IPS-18c (cell line): ENCODE results near the gene NOC3L.
A peak's percentile ranks its signal among the peaks of the same experiment; 100 is the strongest.
"Not testable (repeated sequence)": the region's sequence is repeated elsewhere in the genome, so short reads cannot be mapped to it uniquely, and the experiment has no call there.

Experiments used
- H3K4me3 ChIP-seq: 2 replicates; pipeline ENCODE4 v1.7.0; 2013; ENCODE audit warnings: low read depth, mild to moderate bottlenecking, low read length, moderate library complexity; ENCODE audit not compliant: insufficient read depth
- H3K9me3 ChIP-seq: one replicate; pipeline ENCODE4 v1.6.1; 2013; ENCODE audit warnings: mild to moderate bottlenecking, low read length, moderate library complexity; ENCODE audit not compliant: control insufficient read depth, insufficient read depth

NOC3L gene

GRCh38 chr10:94362360-94363250 is at the start of gene NOC3L:
NOC3L (minus strand) TSS chr10:94362939; CDS start chr10:94362838, 101 bp downstream.
- Histone ChIP-seq H3K4me3 (peak within 1 kb of the TSS; percentile 70), H3K9me3 (no peaks in the 10 kb centered on the region)

GRCh38 chr10:94412449-94412848 is 49.7 kb upstream of the NOC3L start:
- H3K9me3 ChIP-seq = no peaks in the 10 kb centered on the region
- no peak overlapping the region for H3K4me3 ChIP-seq

GRCh38 chr10:94411304-94411703 is 48.6 kb upstream of the NOC3L start:
- Histone ChIP-seq H3K4me3 (no peak overlapping the region), H3K9me3 (no peaks in the 10 kb centered on the region)

GRCh38 chr10:94409021-94409657 is 46.4 kb upstream of the NOC3L start:
- Histone ChIP-seq H3K4me3 (no peak overlapping the region), H3K9me3 (no peaks in the 10 kb centered on the region)

GRCh38 chr10:94407668-94408067 is 44.9 kb upstream of the NOC3L start:
- no peak overlapping the region for H3K4me3 ChIP-seq
- H3K9me3 ChIP-seq = peaks cover 2% of the 10 kb centered on the region

GRCh38 chr10:94405406-94405805 is 42.7 kb upstream of the NOC3L start:
- Histone ChIP-seq H3K4me3 (no peak overlapping the region), H3K9me3 (peaks cover 2% of the 10 kb centered on the region)

GRCh38 chr10:94403380-94404213 is 40.9 kb upstream of the NOC3L start:
- H3K9me3 ChIP-seq = peaks cover 2% of the 10 kb centered on the region
- peak overlapping the region; percentile 93 for H3K4me3 ChIP-seq

- peak overlapping the region; percentile 93 for H3K4me3 ChIP-seq
- peaks cover 2% of the 10 kb centered on the region for H3K9me3 ChIP-seq
These were observed 40.2 kb upstream of the NOC3L start for GRCh38 chr10:94402843-94403379.

- H3K9me3 ChIP-seq = peaks cover 2% of the 10 kb centered on the region
- H3K4me3 ChIP-seq = peak within 1 kb of the TSS; percentile 93
These were observed 39.6 kb upstream of the NOC3L start, which contains the start of gene TBC1D12 for GRCh38 chr10:94402204-94402842. TBC1D12 (plus strand) TSS chr10:94402541; CDS start chr10:94402614, 73 bp downstream.

- Histone ChIP-seq H3K4me3 (no peak overlapping the region), H3K9me3 (peaks cover 2% of the 10 kb centered on the region)
These were observed 36.0 kb upstream of the NOC3L start for GRCh38 chr10:94398762-94399161.

- no peak overlapping the region for H3K4me3 ChIP-seq
- H3K9me3 ChIP-seq = peaks cover under 1% of the 10 kb centered on the region
These were observed 35.0 kb upstream of the NOC3L start for GRCh38 chr10:94397549-94398370.

GRCh38 chr10:94392117-94392516 is 29.4 kb upstream of the NOC3L start:
- not testable (repeated sequence) for H3K4me3 ChIP-seq, H3K9me3 ChIP-seq

- not testable (repeated sequence) for H3K9me3 ChIP-seq
These were observed 23.0 kb upstream of the NOC3L start for GRCh38 chr10:94385733-94386132.

GRCh38 chr10:94383530-94383929 is 20.8 kb upstream of the NOC3L start:
- peaks cover 2% of the 10 kb centered on the region for H3K9me3 ChIP-seq
- no peak overlapping the region for H3K4me3 ChIP-seq

More at GRCh38 chr10:94385733-94386132, 23.0 kb upstream of the NOC3L start:
- H3K4me3 ChIP-seq = not testable (repeated sequence)

- H3K9me3 ChIP-seq = no peaks in the 10 kb centered on the region
- no peak overlapping the region for H3K4me3 ChIP-seq
These were observed 14.1 kb upstream of the NOC3L start for GRCh38 chr10:94376865-94377264.

- no peaks in the 10 kb centered on the region for H3K9me3 ChIP-seq
- H3K4me3 ChIP-seq = no peak overlapping the region
These were observed 12.6 kb upstream of the NOC3L start for GRCh38 chr10:94375374-94375773.
